ENCODE results near the gene ACSS1. TPM values are rescaled to one million over a fixed set of nuclear protein-coding genes. Genes with fewer than 3 reads are reported as not detected.
A peak's percentile ranks its signal among the peaks of the same experiment; 100 is the strongest.

Gene ACSS1
- total and polyA plus RNA-seq, 8 donors, result 26.6 to 44.3 (median 42.3) TPM

GRCh38 chr20:25008388-25009217 lies 49.3 kb downstream of the ACSS1 start:
- ATAC-seq (no peak), DNase-seq (peak in 1 of 4 donors; percentile 19)
- H3K9me3 ChIP-seq, result no peaks in the 10 kb centered on the region
- H3K27me3 ChIP-seq, result no peaks in the 10 kb centered on the region
- peaks cover 0 to 9% of the 10 kb centered on the region in 2 donors for H3K4me1 ChIP-seq
- peaks cover 0 to 85% of the 10 kb centered on the region in 2 donors for H3K36me3 ChIP-seq
- H3K27ac ChIP-seq, result no peak overlapping the region
- intact Hi-C loops (cut with DNase I), result no loop called here
- H3K4me3 ChIP-seq, result no peak overlapping the region
- TF ChIP-seq CTCF (IDR thresholded peaks at IDR 0.05), result no peak

- intact Hi-C loops (cut with DNase I), result no loop called here
- no peak for ATAC-seq
- Histone ChIP-seq H3K4me1 (peaks cover 0 to 9% of the 10 kb centered on the region in 2 donors), H3K36me3 (peaks cover 0 to 76% of the 10 kb centered on the region in 2 donors), H3K27ac (no peak overlapping the region), H3K9me3 (no peaks in the 10 kb centered on the region), H3K4me3 (no peak overlapping the region), H3K27me3 (no peaks in the 10 kb centered on the region)
- no peak for TF ChIP-seq CTCF (IDR thresholded peaks at IDR 0.05)
- peak in 1 of 4 donors; percentile 26 for DNase-seq
These were observed 50.2 kb downstream of the ACSS1 start for GRCh38 chr20:25007491-25008305.

- intact Hi-C loops (cut with DNase I), result no loop called here
- H3K27ac ChIP-seq, result no peak overlapping the region
- no peaks in the 10 kb centered on the region for H3K27me3 ChIP-seq
- TF ChIP-seq CTCF (IDR thresholded peaks at IDR 0.05), result no peak
- no peak overlapping the region for H3K4me3 ChIP-seq
- DNase-seq, result peak in 1 of 4 donors; percentile 27
- no peak for ATAC-seq
- no peaks in the 10 kb centered on the region for H3K9me3 ChIP-seq
- H3K36me3 ChIP-seq, result peaks cover 0 to 65% of the 10 kb centered on the region in 2 donors
- H3K4me1 ChIP-seq, result peaks cover 0 to 9% of the 10 kb centered on the region in 2 donors
These were observed 51.3 kb downstream of the ACSS1 start for GRCh38 chr20:25006431-25007167.

- Histone ChIP-seq H3K27me3 (no peaks in the 10 kb centered on the region), H3K4me3 (no peak overlapping the region), H3K9me3 (no peaks in the 10 kb centered on the region), H3K4me1 (peaks cover 0 to 11% of the 10 kb centered on the region in 2 donors), H3K36me3 (peaks cover 0 to 55% of the 10 kb centered on the region in 2 donors), H3K27ac (peak overlapping the region in 1 of 2 donors; percentile 1)
- no peak for TF ChIP-seq CTCF (IDR thresholded peaks at IDR 0.05)
- peak in 1 of 4 donors; percentile 20 for DNase-seq
- ATAC-seq, result peak; percentile 18
- intact Hi-C loops (cut with DNase I), result no loop called here
These were observed 52.3 kb downstream of the ACSS1 start for GRCh38 chr20:25005661-25006060.
